Upper lobe of left lung (tissue), 4 donors: Measurements from ENCODE around the gene BCL2.
A peak's percentile ranks its signal among the peaks of the same experiment; 100 is the strongest.

Experiments used
- CTCF ChIP-seq, 6 experiments: fragments of 450-650 bp in 4 of 6; fragments of 200-600 bp in 2 of 6; sonication (generic) in 2 of 6; IDR thresholded peaks; one replicate each; pipeline ENCODE4 v1.5.1; 2016 to 2019; ENCODE audit warnings: antibody characterized with exemption in 6 of 6
- EP300 ChIP-seq, 4 donors: sonication (generic); formaldehyde crosslinking; IDR thresholded peaks; one replicate each; pipeline ENCODE4 v1.5.1; 2017; ENCODE audit warnings: antibody characterized with exemption in 4 of 4, control low read depth in 2 of 4
- POLR2A ChIP-seq, 4 donors: fragments of 450-650 bp; IDR thresholded peaks; one replicate each; pipeline ENCODE4 v1.5.1; 2016 to 2017; ENCODE audit warnings: antibody characterized with exemption in 4 of 4, mild to moderate bottlenecking in 2 of 4
- POLR2AphosphoS5 ChIP-seq, 2 donors: sonication (generic); formaldehyde crosslinking; IDR thresholded peaks; one replicate each; pipeline ENCODE4 v1.5.1; 2017; ENCODE audit warnings: antibody characterized with exemption in 2 of 2

- TF ChIP-seq POLR2A (IDR thresholded peaks at IDR 0.05) = peak in 1 of 4 donors; percentile 15
- TF ChIP-seq CTCF (IDR thresholded peaks at IDR 0.05) = peak in 5 of 6 experiments; percentile 61 to 83 (median 81)
- TF ChIP-seq EP300 (IDR thresholded peaks at IDR 0.05) = no peak
- peak in 1 of 2 donors; percentile 19 for TF ChIP-seq POLR2AphosphoS5 (IDR thresholded peaks at IDR 0.05)
Observed at GRCh38 chr18:63317982-63318888, 1.3 kb downstream of the BCL2 start.
